KOPT-K1 (cell line): Measurements from ENCODE around the gene HOXB2.

Experiments used
- H3K27ac ChIP-seq: fragments of 200-600 bp; sonication (generic); 2 replicates; pipeline ENCODE4 v1.5.1; 2016; ENCODE audit warnings: antibody characterized with exemption, mild to moderate bottlenecking, low read depth, low read length; ENCODE audit not compliant: poor library complexity, severe bottlenecking
- H3K36me3 ChIP-seq: fragments of 200-600 bp; sonication (generic); 2 replicates; pipeline ENCODE4 v1.5.1; 2017; ENCODE audit warnings: antibody characterized with exemption, mild to moderate bottlenecking, low read length, moderate library complexity; ENCODE audit not compliant: insufficient read depth
- H3K9me3 ChIP-seq: fragments of 200-600 bp; sonication (generic); 2 replicates; pipeline ENCODE4 v1.5.1; 2017; ENCODE audit warnings: antibody characterized with exemption, low read length, mild to moderate bottlenecking; ENCODE audit not compliant: insufficient read depth, poor library complexity, severe bottlenecking

HOXB2 gene

DNA sequence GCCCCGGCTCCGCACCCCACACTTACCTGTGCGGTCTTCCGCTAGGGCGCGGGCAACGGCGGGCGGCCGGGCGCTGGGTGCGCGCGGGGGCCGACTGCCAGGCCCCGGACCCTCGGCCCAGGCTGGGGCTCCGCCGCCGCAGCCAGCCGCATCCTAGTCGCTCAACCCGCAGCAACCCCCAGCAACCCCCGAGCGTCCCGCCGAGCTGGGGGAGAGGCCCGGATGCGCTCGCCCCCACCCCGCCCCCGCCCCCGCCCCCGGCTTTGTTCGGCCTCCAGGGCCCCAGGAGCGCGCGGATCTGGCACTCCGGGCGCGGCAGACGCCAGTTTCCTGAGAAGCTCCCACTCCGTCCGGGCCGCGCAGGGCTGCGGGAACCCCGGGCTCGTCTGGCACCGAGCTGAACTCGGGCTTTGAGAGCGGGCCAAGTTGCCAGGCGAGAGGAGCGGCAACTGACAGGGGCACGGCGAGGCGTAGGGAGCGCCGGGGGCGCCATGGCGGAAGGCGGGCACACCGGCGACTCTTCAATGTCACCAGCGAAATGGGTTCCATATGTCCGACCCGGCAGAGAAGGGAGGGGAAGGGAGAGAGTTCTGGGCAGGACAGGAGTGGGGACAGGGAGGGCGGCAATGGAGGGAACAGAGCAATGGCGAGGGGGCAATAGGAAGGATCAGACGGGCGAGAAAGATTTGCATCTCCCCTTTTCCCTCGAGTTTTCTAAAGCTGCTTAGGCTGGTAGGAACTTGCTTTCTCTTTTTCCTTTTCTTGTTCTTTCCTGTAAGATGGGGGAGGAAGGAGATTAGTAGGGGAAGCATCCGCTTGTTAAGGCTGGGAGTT, 19.5 kb upstream of the HOXB2 start:
- H3K27ac ChIP-seq, result no peak overlapping the region
- H3K36me3 ChIP-seq, result 0 out of 2 replicates have a peak, but pooled peaks cover under 1% of the 10 kb centered on the region
- no peaks in the 10 kb centered on the region for H3K9me3 ChIP-seq

DNA sequence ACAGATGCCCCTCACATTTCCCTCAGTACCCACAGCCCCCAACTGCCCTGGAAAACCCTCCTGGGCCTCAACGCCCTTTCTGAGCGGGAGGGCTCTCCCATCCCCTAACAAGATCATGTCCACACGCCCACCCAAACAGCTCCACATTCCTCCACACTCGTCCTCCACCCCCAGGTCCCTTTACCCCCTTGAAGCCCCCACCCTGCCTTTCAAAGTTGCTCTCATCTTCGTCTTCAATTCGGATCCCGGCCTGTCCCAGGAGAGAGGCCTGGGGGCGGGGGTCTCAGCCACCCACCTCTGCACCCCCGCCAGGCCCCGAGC, 18.9 kb upstream of the HOXB2 start:
- no peaks in the 10 kb centered on the region for H3K36me3 ChIP-seq
- H3K9me3 ChIP-seq, result no peaks in the 10 kb centered on the region
- H3K27ac ChIP-seq, result no peak overlapping the region

DNA sequence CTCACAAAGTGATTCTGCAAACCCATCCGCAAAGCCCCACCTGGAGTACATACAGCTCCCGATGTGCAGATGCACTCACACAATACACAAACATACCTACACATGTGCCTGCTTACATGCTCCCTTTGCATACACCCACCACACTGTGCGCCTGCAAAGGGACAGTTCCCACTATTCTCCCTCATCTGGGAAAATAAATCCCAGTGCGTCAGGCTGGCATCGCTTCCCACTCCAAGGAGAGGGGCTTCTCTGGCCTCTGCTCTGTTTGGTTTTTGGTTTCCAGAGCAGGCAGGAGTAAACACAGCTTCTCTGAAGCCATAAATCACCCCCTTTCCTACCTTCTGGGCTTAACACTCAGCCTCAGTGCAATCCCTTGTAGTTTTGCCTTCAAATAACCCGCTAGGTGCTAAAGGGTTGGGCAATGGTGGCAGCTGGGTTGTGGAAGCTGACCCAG, 18.5 kb upstream of the HOXB2 start:
- no peak overlapping the region for H3K27ac ChIP-seq
- no peaks in the 10 kb centered on the region for H3K36me3 ChIP-seq
- no peaks in the 10 kb centered on the region for H3K9me3 ChIP-seq

DNA sequence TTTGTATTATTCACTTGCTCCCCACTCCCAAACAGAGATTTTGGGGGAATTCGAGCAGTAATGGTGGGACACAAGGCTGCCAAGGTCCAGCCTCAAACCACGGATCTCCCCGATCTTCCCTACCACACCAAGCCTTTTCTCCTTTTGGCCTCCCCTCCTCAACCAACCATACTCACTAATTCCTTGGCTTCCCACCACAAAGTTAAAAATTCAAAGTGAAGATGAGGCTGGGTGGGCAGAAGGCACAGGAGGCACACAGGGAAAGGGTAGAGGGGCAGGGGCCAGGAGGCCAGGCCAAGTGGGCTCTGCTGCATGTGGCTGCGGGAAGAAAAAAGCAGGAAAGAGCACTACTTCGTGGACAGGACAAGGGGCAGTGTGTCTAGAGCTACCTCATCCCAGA, 18.0 kb upstream of the HOXB2 start:
- no peaks in the 10 kb centered on the region for H3K36me3 ChIP-seq
- H3K9me3 ChIP-seq, result no peaks in the 10 kb centered on the region
- no peak overlapping the region for H3K27ac ChIP-seq

DNA sequence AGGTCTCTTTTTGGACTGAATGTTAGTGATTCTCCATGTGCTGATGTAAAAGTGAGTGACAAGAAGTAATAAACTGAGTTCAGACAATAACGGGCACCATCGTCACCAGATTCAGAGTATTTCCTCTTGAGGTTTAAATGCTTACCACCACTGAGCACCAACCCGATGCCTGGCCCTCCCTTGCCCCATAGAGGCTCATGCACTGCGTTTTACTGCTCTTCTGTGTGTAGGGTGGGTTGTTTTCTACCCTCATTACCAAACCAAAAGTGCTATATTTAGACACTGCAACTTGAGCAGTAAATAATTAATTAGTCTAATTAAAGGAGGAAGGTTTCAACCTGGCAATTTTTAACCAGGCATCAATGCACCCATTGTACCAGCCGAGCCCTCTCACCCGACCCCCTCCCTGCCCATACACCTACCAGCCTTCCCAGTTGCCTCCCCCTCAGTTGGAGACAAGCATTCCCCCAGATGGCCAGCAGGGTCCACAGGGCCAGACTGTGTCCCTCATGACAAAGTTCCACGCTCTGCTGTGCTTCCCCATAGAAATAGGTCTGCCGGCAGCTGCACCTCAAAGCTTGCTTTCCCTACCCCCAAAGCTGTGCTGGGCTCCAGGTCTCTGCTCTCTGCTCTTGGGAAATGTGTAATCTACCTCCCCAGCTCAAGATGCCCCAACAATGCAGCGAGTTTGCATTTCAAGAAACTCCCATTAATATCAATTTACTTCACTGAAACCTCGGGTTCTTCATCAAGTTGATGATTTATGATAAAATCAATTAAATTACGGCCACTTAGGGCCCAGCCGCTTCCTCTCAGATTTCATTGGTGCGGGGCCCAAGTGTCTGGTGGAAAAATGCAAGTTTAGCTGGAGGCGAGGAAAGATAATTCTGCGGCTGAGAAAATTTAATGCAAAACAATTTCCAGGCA, 17.2 kb upstream of the HOXB2 start:
- Histone ChIP-seq H3K27ac (peak overlapping the region; percentile 43), H3K36me3 (no peaks in the 10 kb centered on the region), H3K9me3 (no peaks in the 10 kb centered on the region)

DNA sequence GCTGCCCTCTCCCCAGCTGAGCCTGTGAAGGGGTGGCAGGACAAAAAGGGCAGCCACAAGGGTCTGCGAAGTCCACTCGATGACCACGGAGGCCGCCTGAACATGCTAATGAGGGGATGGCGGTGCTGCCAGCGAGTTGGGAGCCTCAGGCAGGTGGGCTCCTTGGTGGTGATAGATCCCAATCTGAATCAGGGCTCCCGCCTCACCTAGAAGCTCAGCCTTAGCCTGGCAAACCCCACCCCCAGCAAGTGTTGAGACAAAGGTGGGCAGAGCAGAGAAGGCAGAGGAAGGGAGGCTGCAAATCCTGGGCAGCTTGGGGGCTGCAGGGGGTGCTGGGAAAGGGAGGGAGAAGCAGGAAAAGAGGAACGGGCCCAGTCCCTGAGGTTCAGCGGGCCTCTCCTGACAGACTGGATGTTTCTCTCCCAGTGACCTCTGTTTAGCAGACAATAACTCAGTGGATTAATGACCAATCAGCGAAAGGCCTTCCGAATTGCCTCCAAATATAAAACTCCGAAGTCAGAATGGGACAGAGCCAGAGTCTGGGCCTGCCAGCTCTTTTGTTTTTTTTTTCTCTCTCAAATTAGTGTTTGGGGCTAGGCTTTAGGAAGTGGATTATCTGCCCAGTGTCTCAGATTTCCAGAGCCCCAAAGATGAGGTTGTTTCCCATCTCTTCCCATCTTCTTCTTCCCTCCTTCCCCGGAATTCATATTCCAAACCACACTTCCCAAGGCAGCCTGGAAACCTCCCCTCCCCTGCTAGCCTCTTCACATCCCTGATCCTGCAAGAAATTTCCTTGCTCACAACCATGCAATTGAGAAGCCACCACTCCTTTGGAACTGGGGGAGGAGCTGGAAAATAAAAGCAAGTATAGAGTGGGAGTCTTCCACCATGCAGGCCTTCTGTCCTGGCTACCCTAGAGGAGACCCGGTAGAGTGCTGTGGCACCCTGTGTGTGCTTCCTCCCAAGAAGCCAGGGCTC, 15.2 kb upstream of the HOXB2 start:
- no peaks in the 10 kb centered on the region for H3K9me3 ChIP-seq
- H3K36me3 ChIP-seq, result no peaks in the 10 kb centered on the region
- no peak overlapping the region for H3K27ac ChIP-seq

DNA sequence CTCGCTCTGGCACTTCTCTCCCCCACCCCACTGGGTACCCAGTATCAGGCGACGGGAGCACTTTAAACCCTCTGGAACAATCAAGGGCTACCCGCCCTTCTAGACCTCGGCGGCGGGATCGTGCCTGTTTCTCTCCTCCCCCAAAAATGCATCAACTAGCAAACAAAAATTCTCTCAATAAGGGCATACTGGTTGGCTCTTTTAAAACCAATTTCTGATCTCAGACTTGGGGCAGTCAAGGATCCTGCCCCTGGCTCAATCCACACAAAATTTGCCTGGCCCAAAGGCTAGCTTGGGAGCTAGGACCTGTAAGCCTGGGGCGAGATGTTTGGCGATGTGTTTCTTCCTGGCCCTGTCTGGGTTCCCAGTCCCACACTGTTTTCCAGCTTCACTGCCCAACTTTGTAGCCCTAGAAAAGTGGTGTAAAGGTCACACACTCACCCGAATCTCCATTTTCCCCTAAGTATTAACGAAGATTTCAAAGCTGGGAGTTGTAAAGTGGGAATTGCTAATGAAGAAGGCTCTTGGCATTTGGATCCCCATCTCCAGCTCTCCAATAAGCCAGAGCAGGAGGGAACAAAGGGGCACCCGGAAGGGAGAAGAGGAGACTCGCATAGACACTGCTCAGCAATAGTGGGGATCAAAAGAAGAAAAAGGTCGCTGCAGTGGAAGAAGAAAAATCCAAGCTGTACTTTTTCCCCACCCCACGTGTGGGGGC, 14.4 kb upstream of the HOXB2 start:
- Histone ChIP-seq H3K36me3 (no peaks in the 10 kb centered on the region), H3K9me3 (no peaks in the 10 kb centered on the region), H3K27ac (no peak overlapping the region)

DNA sequence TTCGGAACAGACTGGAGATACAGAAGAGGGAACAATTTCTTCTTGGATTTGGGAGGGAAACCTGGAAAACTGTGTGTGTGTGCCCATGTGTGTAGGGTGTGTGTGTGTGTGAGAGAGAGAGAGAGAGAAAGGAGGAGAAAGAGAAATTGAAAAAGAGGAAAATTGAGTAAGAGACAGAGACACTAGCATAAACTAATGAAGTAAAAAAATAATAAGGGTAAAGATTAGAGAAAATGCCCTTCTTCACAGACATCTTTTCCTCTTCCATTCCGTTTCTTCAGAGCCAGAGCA, 13.9 kb upstream of the HOXB2 start:
- no peaks in the 10 kb centered on the region for H3K36me3 ChIP-seq
- no peaks in the 10 kb centered on the region for H3K9me3 ChIP-seq
- no peak overlapping the region for H3K27ac ChIP-seq

DNA sequence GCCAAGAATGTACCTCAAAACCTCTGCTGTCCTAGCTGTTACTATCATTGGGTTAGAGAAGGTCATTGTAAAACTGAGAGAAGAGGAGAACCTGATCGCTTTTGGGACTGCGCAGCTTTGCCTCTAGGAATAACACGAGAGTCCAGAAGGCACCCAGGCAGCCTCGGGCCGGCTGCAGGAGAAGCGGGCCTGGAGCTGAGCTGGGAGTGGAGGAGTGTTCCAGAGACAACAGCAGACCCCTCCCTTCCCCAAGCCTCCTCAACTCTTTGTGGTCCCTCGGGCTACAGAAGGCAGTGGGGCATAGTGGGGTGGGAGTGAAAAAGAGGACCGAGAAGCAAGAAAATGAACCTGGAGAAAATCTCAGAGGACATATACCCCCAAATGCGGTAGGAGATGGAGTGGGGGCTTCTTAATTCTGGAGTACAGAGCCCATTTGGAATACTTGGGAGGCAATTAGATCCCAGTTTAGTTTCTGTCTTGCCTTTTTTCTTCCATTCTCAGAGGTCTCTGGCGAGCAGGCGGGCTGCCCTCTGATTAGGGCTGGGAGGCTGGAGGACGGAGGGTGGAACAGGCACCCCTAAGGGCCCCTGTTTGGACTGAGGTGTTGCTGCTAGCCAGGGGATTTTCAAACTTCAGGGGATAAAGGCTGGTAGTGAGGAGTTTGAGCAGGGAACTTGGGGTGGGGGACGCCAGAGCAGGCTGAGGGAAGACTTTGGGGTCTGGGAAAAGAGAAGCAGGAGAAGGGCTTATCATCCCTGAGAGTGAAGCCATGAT, 13.3 kb upstream of the HOXB2 start:
- H3K9me3 ChIP-seq, result no peaks in the 10 kb centered on the region
- no peak overlapping the region for H3K27ac ChIP-seq
- H3K36me3 ChIP-seq, result no peaks in the 10 kb centered on the region

DNA sequence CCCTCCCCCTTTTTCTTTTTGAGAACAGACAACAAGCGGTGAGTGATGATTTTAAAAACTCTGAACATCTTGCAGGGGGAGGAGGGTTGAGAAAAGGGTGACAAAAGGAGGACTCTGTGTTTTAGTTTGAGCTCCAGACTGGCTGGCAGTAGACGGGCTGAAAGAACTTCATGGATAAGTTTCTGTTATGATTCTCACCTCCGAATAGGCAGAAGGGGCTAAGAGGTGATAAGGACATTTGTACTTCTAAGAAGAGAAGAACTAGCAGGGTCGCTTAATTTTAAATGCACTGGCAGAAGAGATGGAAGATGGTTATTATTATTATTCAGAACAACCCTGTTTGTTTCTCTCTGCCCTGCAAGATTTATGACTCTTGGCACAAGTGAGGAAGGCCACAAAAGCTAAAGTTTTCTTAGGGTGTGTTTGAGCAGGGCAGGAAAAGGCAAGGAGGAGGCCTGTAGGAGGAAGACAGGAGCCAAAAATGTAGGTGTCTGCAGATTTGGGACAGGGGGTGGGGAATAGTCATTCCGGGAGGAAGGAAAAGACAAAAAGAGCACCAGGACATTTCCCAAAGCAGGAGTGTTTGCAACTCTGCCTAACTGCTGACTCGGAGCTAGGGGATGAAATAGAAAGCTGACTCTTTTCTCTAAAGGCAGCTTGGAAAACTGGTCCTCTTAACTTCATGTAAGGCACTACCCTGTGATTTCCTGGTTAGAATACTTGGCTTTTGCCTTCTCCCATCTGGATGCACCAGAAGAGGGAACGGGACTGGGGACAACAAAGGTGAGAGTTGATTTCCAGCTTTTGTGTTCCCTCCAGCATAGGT, 11.9 kb upstream of the HOXB2 start:
- Histone ChIP-seq H3K27ac (no peak overlapping the region), H3K9me3 (no peaks in the 10 kb centered on the region), H3K36me3 (peaks cover 4% of the 10 kb centered on the region; the same call in 1 of the 2 replicates)

DNA sequence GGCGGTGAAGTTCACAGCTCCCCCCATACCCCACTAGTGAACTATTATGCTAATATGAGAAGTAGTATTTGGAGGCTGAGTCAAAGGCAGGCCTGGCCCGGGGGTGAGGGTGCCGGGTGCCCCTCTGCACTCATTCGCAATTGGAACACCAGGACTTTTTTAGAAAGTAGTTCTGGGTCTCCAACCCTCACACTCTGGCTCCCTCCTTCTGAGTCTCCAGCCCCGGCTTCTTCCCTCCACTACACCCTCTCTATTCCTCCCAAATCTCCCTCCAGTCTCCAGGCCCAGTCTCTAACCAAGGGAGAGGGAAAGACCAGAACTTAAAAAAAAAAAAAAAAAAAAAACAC, 11.3 kb upstream of the HOXB2 start:
- Histone ChIP-seq H3K9me3 (no peaks in the 10 kb centered on the region), H3K36me3 (peaks cover 7% of the 10 kb centered on the region; the same call in 1 of the 2 replicates), H3K27ac (no peak overlapping the region)

DNA sequence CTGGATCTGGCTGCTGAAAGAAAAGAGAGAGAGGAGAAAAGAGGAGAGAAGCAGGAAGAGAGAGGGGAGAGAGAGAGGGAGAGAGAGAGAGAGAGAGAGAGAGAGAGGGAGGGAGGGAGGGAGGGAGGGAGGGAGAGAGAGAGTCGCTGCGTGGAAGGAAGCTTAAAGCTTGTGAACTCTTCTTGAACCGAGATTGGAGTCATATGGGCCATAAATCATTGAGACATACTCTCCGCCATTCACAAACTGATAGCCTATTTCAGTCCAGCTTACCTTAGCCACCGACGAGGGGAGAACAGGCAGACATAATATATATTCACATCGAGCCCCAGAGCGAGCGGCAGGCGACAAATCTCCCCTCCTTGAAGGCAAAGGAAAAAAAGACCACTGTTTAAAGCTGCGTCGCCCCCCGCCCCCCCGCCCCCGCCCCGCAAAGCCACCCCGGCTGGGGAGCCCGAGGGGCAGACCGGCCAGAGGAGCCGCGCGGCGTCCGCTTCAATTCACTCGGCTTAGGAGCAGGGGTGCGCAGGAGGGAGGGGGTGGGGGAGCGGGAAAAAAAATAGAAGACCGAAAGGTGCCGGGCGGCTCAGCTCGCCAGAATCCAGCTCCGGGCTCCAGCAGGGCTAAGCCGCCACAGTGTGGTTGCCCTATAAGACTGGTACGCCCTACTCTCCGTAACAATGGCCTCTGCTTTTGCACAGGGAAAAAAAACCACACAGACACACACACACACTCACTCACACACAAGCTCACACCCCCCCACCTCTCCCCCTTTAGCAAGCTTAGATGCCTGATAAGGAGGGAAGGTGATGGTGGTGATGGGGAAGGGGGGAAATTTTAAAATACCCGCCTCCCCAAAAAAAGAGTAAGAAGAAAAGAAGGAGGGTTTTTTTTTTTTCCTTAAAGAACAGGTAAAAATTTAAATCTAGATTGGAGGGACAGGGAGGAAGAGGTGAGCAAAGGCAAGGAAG, 10.6 kb upstream of the HOXB2 start:
- peaks cover 9% of the 10 kb centered on the region; the same call in 1 of the 2 replicates for H3K36me3 ChIP-seq

More for the DNA sequence above, 10.6 kb upstream of the HOXB2 start:
- H3K27ac ChIP-seq, result no peak overlapping the region
- no peaks in the 10 kb centered on the region for H3K9me3 ChIP-seq
